Stimulated activated naive CD8-positive, alpha-beta T cell treated with anti-CD3 and anti-CD28 coated beads, Interleukin-15, Interleukin-2, amounts not matched to agents 100 ng/mL and 50 ng/mL, for 24 hours (primary cell): ENCODE data around the gene ZNF611.
"Not testable (repeated sequence)": the region's sequence is repeated elsewhere in the genome, so short reads cannot be mapped to it uniquely, and the experiment has no call there.

ENCODE experiments used
- H3K27ac Mint-ChIP-seq: one replicate; pipeline ENCODE4 v1.8.0; 2021; ENCODE audit warnings: mild to moderate bottlenecking, mixed read lengths
- H3K27me3 Mint-ChIP-seq: one replicate; pipeline ENCODE4 v1.8.0; 2021; ENCODE audit warnings: mixed read lengths
- H3K36me3 Mint-ChIP-seq: one replicate; pipeline ENCODE4 v1.8.0; 2021; ENCODE audit warnings: low read depth, mixed read lengths
- H3K4me1 Mint-ChIP-seq: one replicate; pipeline ENCODE4 v1.8.0; 2021; ENCODE audit warnings: low read depth, mixed read lengths
- H3K4me3 Mint-ChIP-seq: one replicate; pipeline ENCODE4 v1.8.0; 2021; ENCODE audit warnings: mild to moderate bottlenecking, mixed read lengths
- H3K9me3 Mint-ChIP-seq: one replicate; pipeline ENCODE4 v1.8.0; 2021; ENCODE audit warnings: mixed read lengths

ZNF611 gene

GRCh38 chr19:52725528-52725961 lies 9.3 kb downstream of the ZNF611 start:
- peaks cover 81% of the 10 kb centered on the region for H3K36me3 Mint-ChIP-seq

GRCh38 chr19:52724701-52725514 lies 9.9 kb downstream of the ZNF611 start:
- H3K9me3 Mint-ChIP-seq, result peaks cover 11% of the 10 kb centered on the region
- H3K36me3 Mint-ChIP-seq, result peaks cover 82% of the 10 kb centered on the region
- no peak overlapping the region for H3K4me3 Mint-ChIP-seq
- H3K27ac Mint-ChIP-seq, result no peak overlapping the region
- H3K27me3 Mint-ChIP-seq, result no peaks in the 10 kb centered on the region
- H3K4me1 Mint-ChIP-seq, result peaks cover 3% of the 10 kb centered on the region

More at GRCh38 chr19:52725528-52725961, 9.3 kb downstream of the ZNF611 start:
- Mint-ChIP-seq H3K4me1 (peaks cover 4% of the 10 kb centered on the region), H3K27ac (no peak overlapping the region), H3K27me3 (no peaks in the 10 kb centered on the region), H3K9me3 (peaks cover 9% of the 10 kb centered on the region), H3K4me3 (no peak overlapping the region)

GRCh38 chr19:52723907-52724598 lies 10.8 kb downstream of the ZNF611 start:
- H3K4me1 Mint-ChIP-seq, H3K27ac Mint-ChIP-seq, H3K27me3 Mint-ChIP-seq, H3K4me3 Mint-ChIP-seq: not testable (repeated sequence)
- Mint-ChIP-seq H3K36me3 (peaks cover 83% of the 10 kb centered on the region), H3K9me3 (peaks cover 16% of the 10 kb centered on the region)

GRCh38 chr19:52722062-52723003 lies 12.5 kb downstream of the ZNF611 start:
- Mint-ChIP-seq H3K4me1 (peaks cover 7% of the 10 kb centered on the region), H3K27ac (no peak overlapping the region), H3K9me3 (peaks cover 16% of the 10 kb centered on the region), H3K4me3 (no peak overlapping the region), H3K27me3 (no peaks in the 10 kb centered on the region), H3K36me3 (peaks cover 82% of the 10 kb centered on the region)

- peaks cover 84% of the 10 kb centered on the region for H3K36me3 Mint-ChIP-seq
- not testable (repeated sequence) for H3K27me3 Mint-ChIP-seq, H3K4me3 Mint-ChIP-seq
Observed at GRCh38 chr19:52720541-52720940, 14.3 kb downstream of the ZNF611 start.

GRCh38 chr19:52716522-52716921 lies 18.3 kb downstream of the ZNF611 start:
- peaks cover 17% of the 10 kb centered on the region for H3K9me3 Mint-ChIP-seq
- H3K4me1 Mint-ChIP-seq, result peaks cover 25% of the 10 kb centered on the region
- peaks cover 86% of the 10 kb centered on the region for H3K36me3 Mint-ChIP-seq
- no peaks in the 10 kb centered on the region for H3K27me3 Mint-ChIP-seq
- H3K4me3 Mint-ChIP-seq, result no peak overlapping the region
- H3K27ac Mint-ChIP-seq, result no peak overlapping the region

More at GRCh38 chr19:52720541-52720940, 14.3 kb downstream of the ZNF611 start:
- peaks cover 22% of the 10 kb centered on the region for H3K4me1 Mint-ChIP-seq
- H3K9me3 Mint-ChIP-seq, result peaks cover 16% of the 10 kb centered on the region
- H3K27ac Mint-ChIP-seq, result not testable (repeated sequence)

- Mint-ChIP-seq H3K9me3 (peaks cover 21% of the 10 kb centered on the region), H3K4me1 (peaks cover 25% of the 10 kb centered on the region), H3K36me3 (peaks cover 87% of the 10 kb centered on the region)
- not testable (repeated sequence) for H3K27ac Mint-ChIP-seq, H3K27me3 Mint-ChIP-seq, H3K4me3 Mint-ChIP-seq
Observed at GRCh38 chr19:52715902-52716301, 18.9 kb downstream of the ZNF611 start.

GRCh38 chr19:52715330-52715729 lies 19.5 kb downstream of the ZNF611 start:
- H3K27me3 Mint-ChIP-seq, H3K27ac Mint-ChIP-seq, H3K4me3 Mint-ChIP-seq: not testable (repeated sequence)
- peaks cover 21% of the 10 kb centered on the region for H3K9me3 Mint-ChIP-seq
- H3K4me1 Mint-ChIP-seq, result peaks cover 25% of the 10 kb centered on the region
- peaks cover 89% of the 10 kb centered on the region for H3K36me3 Mint-ChIP-seq

- H3K4me3 Mint-ChIP-seq, H3K27me3 Mint-ChIP-seq, H3K27ac Mint-ChIP-seq: not testable (repeated sequence)
- Mint-ChIP-seq H3K36me3 (peaks cover 88% of the 10 kb centered on the region), H3K9me3 (peaks cover 16% of the 10 kb centered on the region), H3K4me1 (peaks cover 19% of the 10 kb centered on the region)
Observed at GRCh38 chr19:52713051-52713450, 21.8 kb downstream of the ZNF611 start.

GRCh38 chr19:52711661-52712060 lies 23.2 kb downstream of the ZNF611 start:
- H3K36me3 Mint-ChIP-seq, result peaks cover 87% of the 10 kb centered on the region
- not testable (repeated sequence) for H3K4me3 Mint-ChIP-seq

GRCh38 chr19:52710538-52710937 lies 24.3 kb downstream of the ZNF611 start:
- Mint-ChIP-seq H3K4me3 (no peak overlapping the region), H3K4me1 (peaks cover 3% of the 10 kb centered on the region), H3K27ac (no peak overlapping the region), H3K36me3 (peaks cover 89% of the 10 kb centered on the region), H3K27me3 (no peaks in the 10 kb centered on the region), H3K9me3 (peaks cover 32% of the 10 kb centered on the region)

More at GRCh38 chr19:52711661-52712060, 23.2 kb downstream of the ZNF611 start:
- not testable (repeated sequence) for H3K27me3 Mint-ChIP-seq, H3K27ac Mint-ChIP-seq
- Mint-ChIP-seq H3K4me1 (peaks cover 14% of the 10 kb centered on the region), H3K9me3 (peaks cover 21% of the 10 kb centered on the region)

- Mint-ChIP-seq H3K9me3 (peaks cover 36% of the 10 kb centered on the region), H3K36me3 (peaks cover 75% of the 10 kb centered on the region)
- not testable (repeated sequence) for H3K27me3 Mint-ChIP-seq, H3K4me3 Mint-ChIP-seq, H3K27ac Mint-ChIP-seq, H3K4me1 Mint-ChIP-seq
Observed at GRCh38 chr19:52705615-52706014, 29.2 kb downstream of the ZNF611 start.

- no peaks in the 10 kb centered on the region for H3K4me1 Mint-ChIP-seq
- peaks cover 64% of the 10 kb centered on the region for H3K36me3 Mint-ChIP-seq
- H3K27me3 Mint-ChIP-seq, result no peaks in the 10 kb centered on the region
- no peak overlapping the region for H3K4me3 Mint-ChIP-seq
- H3K27ac Mint-ChIP-seq, result no peak overlapping the region
- H3K9me3 Mint-ChIP-seq, result peaks cover 41% of the 10 kb centered on the region
Observed at GRCh38 chr19:52703917-52704316, 30.9 kb downstream of the ZNF611 start.

GRCh38 chr19:52700673-52701072 lies 34.2 kb downstream of the ZNF611 start:
- Mint-ChIP-seq H3K27ac (no peak overlapping the region), H3K27me3 (no peaks in the 10 kb centered on the region), H3K36me3 (peaks cover 34% of the 10 kb centered on the region), H3K9me3 (peaks cover 28% of the 10 kb centered on the region), H3K4me3 (no peak overlapping the region), H3K4me1 (no peaks in the 10 kb centered on the region)
